HepG2 (cell line): ENCODE data around the gene SEMA3B. TPM values are rescaled to one million over a fixed set of nuclear protein-coding genes. Genes with fewer than 3 reads are reported as not detected.
A peak's percentile ranks its signal among the peaks of the same experiment; 100 is the strongest.

Experiments used
- AGO2 ChIP-seq: fragments of 200-400 bp; formaldehyde crosslinking; optimal IDR thresholded peaks from 2 replicates; pipeline ENCODE3; 2017; ENCODE audit warnings: mild to moderate bottlenecking, low read depth, low read length, moderate library complexity
- FOXC1 ChIP-seq: sonication (generic); formaldehyde crosslinking; IDR thresholded peaks from 2 replicates; pipeline ENCODE4 v1.8.0; 2022; ENCODE audit warnings: mild to moderate bottlenecking, missing genetic modification reagents, borderline replicate concordance
- KAT8 ChIP-seq: IDR thresholded peaks from 2 replicates; pipeline ENCODE4 v1.6.1; 2016; ENCODE audit warnings: missing genetic modification reagents, missing compliant biosample characterization
- NR2F1 ChIP-seq, 2 experiments: fragments of 450-650 bp in 1 of 2; formaldehyde crosslinking in 1 of 2; IDR thresholded peaks; 2 replicates each; pipeline versions ENCODE4 v1.5.0 to v1.6.1; 2016 to 2020; ENCODE audit warnings: mild to moderate bottlenecking in 1 of 2, missing compliant biosample characterization in 1 of 2, missing genetic modification reagents in 1 of 2, moderate library complexity in 1 of 2
- PCBP1 ChIP-seq: fragments of 200-400 bp; formaldehyde crosslinking; IDR thresholded peaks from 2 replicates; pipeline ENCODE4 v1.6.1; 2017; ENCODE audit warnings: mild to moderate bottlenecking, low read depth, low read length, borderline replicate concordance
- PHF8 ChIP-seq: sonication (generic); formaldehyde crosslinking; IDR thresholded peaks from 2 replicates; pipeline ENCODE4 v1.5.0; 2020; ENCODE audit warnings: missing genetic modification reagents
- PLSCR1 ChIP-seq: sonication (generic); formaldehyde crosslinking; IDR thresholded peaks from 2 replicates; pipeline ENCODE4 v1.5.0; 2020; ENCODE audit warnings: missing genetic modification reagents, mild to moderate bottlenecking, borderline replicate concordance
- POLR2G ChIP-seq: fragments of 200-400 bp; formaldehyde crosslinking; IDR thresholded peaks from 2 replicates; pipeline ENCODE4 v1.6.1; 2018; ENCODE audit warnings: mild to moderate bottlenecking, low read depth, low read length, moderate library complexity
- RNF219 ChIP-seq: sonication (generic); formaldehyde crosslinking; IDR thresholded peaks from 2 replicates; pipeline ENCODE4 v1.5.0; 2020; ENCODE audit warnings: mild to moderate bottlenecking, missing genetic modification reagents
- RORA ChIP-seq: sonication (generic); formaldehyde crosslinking; IDR thresholded peaks from 2 replicates; pipeline ENCODE4 v1.5.0; 2020; ENCODE audit warnings: mild to moderate bottlenecking, missing genetic modification reagents, moderate library complexity
- SP2 ChIP-seq: sonication (generic); formaldehyde crosslinking; IDR thresholded peaks from 2 replicates; pipeline ENCODE4 v1.5.1; 2020; ENCODE audit warnings: mild to moderate bottlenecking, missing genetic modification reagents
- TBL1XR1 ChIP-seq: fragments of 150-350 bp; IDR thresholded peaks from 2 replicates; pipeline ENCODE4 v1.6.1; 2014; ENCODE audit warnings: borderline replicate concordance, low read length; ENCODE audit not compliant: partially characterized antibody
- THAP7 ChIP-seq: sonication (generic); formaldehyde crosslinking; IDR thresholded peaks from 2 replicates; pipeline ENCODE4 v1.8.1; 2023; ENCODE audit warnings: mild to moderate bottlenecking, missing genetic modification reagents
- YEATS2 ChIP-seq: sonication (generic); formaldehyde crosslinking; IDR thresholded peaks from 2 replicates; pipeline ENCODE4 v1.4.0; 2020; ENCODE audit warnings: missing genetic modification reagents, borderline replicate concordance
- ZFP62 ChIP-seq: sonication (generic); formaldehyde crosslinking; IDR thresholded peaks from 2 replicates; pipeline ENCODE4 v1.4.0; 2020; ENCODE audit warnings: missing genetic modification reagents
- ZFX ChIP-seq: sonication (generic); formaldehyde crosslinking; IDR thresholded peaks from 2 replicates; pipeline ENCODE4 v1.4.0; 2020; ENCODE audit warnings: mild to moderate bottlenecking, low read depth, missing genetic modification reagents, moderate library complexity
- ZNF383 ChIP-seq: sonication (generic); formaldehyde crosslinking; IDR thresholded peaks from 2 replicates; pipeline ENCODE4 v1.4.0; 2020; ENCODE audit warnings: missing genetic modification reagents, mild to moderate bottlenecking, borderline replicate concordance
- ZNF556 ChIP-seq: sonication (generic); formaldehyde crosslinking; IDR thresholded peaks from 2 replicates; pipeline ENCODE4 v1.4.0; 2020; ENCODE audit warnings: mild to moderate bottlenecking, missing genetic modification reagents, borderline replicate concordance
- ZNF598 ChIP-seq: sonication (generic); formaldehyde crosslinking; IDR thresholded peaks from 2 replicates; pipeline ENCODE4 v1.5.1; 2020; ENCODE audit warnings: mild to moderate bottlenecking, missing genetic modification reagents, borderline replicate concordance
- ZNF780A ChIP-seq: sonication (generic); formaldehyde crosslinking; IDR thresholded peaks from 2 replicates; pipeline ENCODE4 v1.8.0; 2022; ENCODE audit warnings: mild to moderate bottlenecking, missing genetic modification reagents, moderate library complexity
- ZNF891 ChIP-seq: sonication (generic); formaldehyde crosslinking; IDR thresholded peaks from 2 replicates; pipeline ENCODE4 v1.5.0; 2020; ENCODE audit warnings: mild to moderate bottlenecking, missing genetic modification reagents
- polyA plus RNA-seq, 8 experiments: library from polyadenylated mRNA; depleted of rRNA in 3 of 8; stranded (reverse) in 7 of 8; unstranded in 1 of 8; fragments of >200 nt; fragmentation: Illumina TruSeq in 4 of 8; extraction: Trizol in 4 of 8; gene quantifications; 2 replicates each; pipeline versions ENCODE4 v1.2.1 to v1.2.3, GENCODE V29; 2011 to 2016; ENCODE audit warnings: low read depth in 4 of 8, missing spikeins in 1 of 8, mixed read lengths in 1 of 8; ENCODE audit not compliant: insufficient read depth in 1 of 8
- total RNA-seq, 5 experiments: library from RNA; depleted of rRNA; stranded (reverse); fragments of >200 nt; fragmentation: Illumina TruSeq; extraction: Trizol; gene quantifications; 2 replicates each; pipeline ENCODE4 v1.2.3, GENCODE V29; 2016; ENCODE audit warnings: low read depth in 1 of 5
- TF ChIP-seq, protein P1 (sequence below): sonication (generic); formaldehyde crosslinking; IDR thresholded peaks from 2 replicates; pipeline ENCODE4 v1.5.0; 2020; ENCODE audit warnings: mild to moderate bottlenecking, missing genetic modification reagents
- TF ChIP-seq, protein P2 (sequence below): sonication (generic); formaldehyde crosslinking; IDR thresholded peaks from 2 replicates; pipeline ENCODE4 v1.4.0; 2020; ENCODE audit warnings: missing genetic modification reagents

The SEMA3B gene
- total and polyA plus RNA-seq, 2 of the 13 experiments (the other 11 are each of a cell fraction or from before 2014, with no cell fraction given): 93.2 to 158 TPM

- TF ChIP-seq THAP7 (CRISPR knock-in tag) (no peak; the same call in 1 of the 2 replicates), ZNF891 (no peak), ZNF598 (CRISPR knock-in tag) (0 out of 2 replicates have a peak, but pooled peaks have one; percentile 13), TBL1XR1 (no peak), SP2 (no peak), NR2F1 (CRISPR knock-in tag; IDR thresholded peaks at IDR 0.05) (no peak), YEATS2 (no peak), RNF219 (CRISPR knock-in tag) (no peak), RORA (CRISPR knock-in tag) (no peak), KAT8 (CRISPR knock-in tag) (no peak), PCBP1 (peak; percentile 85; the same call in 1 of the 2 replicates), PHF8 (no peak; the same call in 1 of the 2 replicates), ZNF556 (CRISPR knock-in tag) (peak; percentile 59; the same call in 1 of the 2 replicates), ZNF383 (CRISPR knock-in tag) (0 out of 2 replicates have a peak, but pooled peaks have one; percentile 77), ZNF780A (CRISPR knock-in tag) (no peak), POLR2G (peak; percentile 16), ZFX (CRISPR knock-in tag) (no peak), PLSCR1 (CRISPR knock-in tag) (no peak), FOXC1 (CRISPR knock-in tag) (no peak), ZFP62 (CRISPR knock-in tag) (no peak), AGO2 (peak; percentile 99)
- TF ChIP-seq, protein P1, sequence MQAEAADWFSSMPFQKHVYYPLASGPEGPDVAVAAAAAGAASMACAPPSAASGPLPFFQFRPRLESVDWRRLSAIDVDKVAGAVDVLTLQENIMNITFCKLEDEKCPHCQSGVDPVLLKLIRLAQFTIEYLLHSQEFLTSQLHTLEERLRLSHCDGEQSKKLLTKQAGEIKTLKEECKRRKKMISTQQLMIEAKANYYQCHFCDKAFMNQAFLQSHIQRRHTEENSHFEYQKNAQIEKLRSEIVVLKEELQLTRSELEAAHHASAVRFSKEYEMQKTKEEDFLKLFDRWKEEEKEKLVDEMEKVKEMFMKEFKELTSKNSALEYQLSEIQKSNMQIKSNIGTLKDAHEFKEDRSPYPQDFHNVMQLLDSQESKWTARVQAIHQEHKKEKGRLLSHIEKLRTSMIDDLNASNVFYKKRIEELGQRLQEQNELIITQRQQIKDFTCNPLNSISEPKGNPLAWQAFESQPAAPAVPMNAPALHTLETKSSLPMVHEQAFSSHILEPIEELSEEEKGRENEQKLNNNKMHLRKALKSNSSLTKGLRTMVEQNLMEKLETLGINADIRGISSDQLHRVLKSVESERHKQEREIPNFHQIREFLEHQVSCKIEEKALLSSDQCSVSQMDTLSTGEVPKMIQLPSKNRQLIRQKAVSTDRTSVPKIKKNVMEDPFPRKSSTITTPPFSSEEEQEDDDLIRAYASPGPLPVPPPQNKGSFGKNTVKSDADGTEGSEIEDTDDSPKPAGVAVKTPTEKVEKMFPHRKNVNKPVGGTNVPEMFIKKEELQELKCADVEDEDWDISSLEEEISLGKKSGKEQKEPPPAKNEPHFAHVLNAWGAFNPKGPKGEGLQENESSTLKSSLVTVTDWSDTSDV (CRISPR knock-in tag): no peak
- TF ChIP-seq, protein P2, sequence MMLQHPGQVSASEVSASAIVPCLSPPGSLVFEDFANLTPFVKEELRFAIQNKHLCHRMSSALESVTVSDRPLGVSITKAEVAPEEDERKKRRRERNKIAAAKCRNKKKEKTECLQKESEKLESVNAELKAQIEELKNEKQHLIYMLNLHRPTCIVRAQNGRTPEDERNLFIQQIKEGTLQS (CRISPR knock-in tag): peak; percentile 19; the same call in 1 of the 2 replicates
Measured at GRCh38 chr3:50322386-50323091, 53.6 kb downstream of the SEMA3B start, which contains the start of gene HYAL2 (continued).
